ENCODE results near the gene GLI2. TPM values are rescaled to one million over a fixed set of nuclear protein-coding genes. Genes with fewer than 3 reads are reported as not detected.
A peak's percentile ranks its signal among the peaks of the same experiment; 100 is the strongest.

The GLI2 gene
- total and polyA plus RNA-seq, 9 of the 15 experiments (the other 6 are each of a cell fraction or from before 2014, with no cell fraction given): 0.24 TPM; not detected in 8

- TF ChIP-seq TCF7 (IDR thresholded peaks at IDR 0.05; ENCODE audit: borderline replicate concordance) (no peak), CTCF (IDR thresholded peaks at IDR 0.05 in 2 of 3, conservative IDR thresholded peaks at IDR 0.05 in 1 of 3; ENCODE audit: insufficient read depth in 2 of 3, low read depth in 1 of 3, low read length in 3 of 3) (no peak), JUND (IDR thresholded peaks at IDR 0.05; ENCODE audit: borderline replicate concordance, low read depth, low read length) (0 out of 2 replicates have a peak, but pooled peaks have one; percentile 20), JUND (tag; IDR thresholded peaks at IDR 0.05; ENCODE audit: borderline replicate concordance, low read depth, low read length) (no peak), ZNF518B (CRISPR knock-in tag; IDR thresholded peaks at IDR 0.05) (no peak), HMBOX1 (IDR thresholded peaks at IDR 0.05) (no peak), GMEB1 (CRISPR knock-in tag; IDR thresholded peaks at IDR 0.05) (no peak), SMARCA4 (IDR thresholded peaks at IDR 0.05) (no peak), ILK (tag; IDR thresholded peaks at IDR 0.05; ENCODE audit: borderline replicate concordance, low read depth) (no peak)
Observed at GRCh38 chr2:120729406-120730399, 6.0 kb upstream of the GLI2 start (continued).

All from K562 (cell line).